DND-41 (cell line): ENCODE data around the gene GSC.

Experiments used
- ATAC-seq: fragments of 200-7000 bp; cut with Tn5 transposase; 3 replicates; pipeline ENCODE4 v1.9.1; 2021; ENCODE audit warnings: low read depth; ENCODE audit not compliant: insufficient read depth
- DNase-seq: peaks from one replicate; pipeline ENCODE4 v3.0.0-alpha.2; 2020
- H2AFZ ChIP-seq: 2 replicates; pipeline ENCODE4 v1.6.0; 2012; ENCODE audit warnings: low read depth, low read length
- H3K27ac ChIP-seq: 2 replicates; pipeline ENCODE4 v1.5.1; 2012; ENCODE audit warnings: low read length, inconsistent platforms
- H3K27me3 ChIP-seq: fragments of 200-600 bp; sonication (generic); 2 replicates; pipeline ENCODE4 v1.6.0; 2012; ENCODE audit warnings: low read length, mild to moderate bottlenecking, inconsistent platforms; ENCODE audit not compliant: insufficient read depth, poor library complexity
- H3K36me3 ChIP-seq: 2 replicates; pipeline ENCODE4 v1.5.1; 2012; ENCODE audit warnings: low read length, inconsistent platforms; ENCODE audit not compliant: insufficient read depth
- H3K4me1 ChIP-seq: 2 replicates; pipeline ENCODE4 v1.5.1; 2012; ENCODE audit warnings: mild to moderate bottlenecking, low read length; ENCODE audit not compliant: insufficient read depth
- H3K4me2 ChIP-seq: 2 replicates; pipeline ENCODE4 v1.6.0; 2012; ENCODE audit warnings: mild to moderate bottlenecking, moderate library complexity, low read length, inconsistent platforms; ENCODE audit not compliant: insufficient read depth
- H3K4me3 ChIP-seq, 2 experiments: fragments of 200-600 bp in 1 of 2; shearing (Covaris generic) in 1 of 2; 2 replicates each; pipeline ENCODE4 v1.5.1; 2012 to 2016; ENCODE audit warnings: inconsistent platforms in 2 of 2, low read length in 2 of 2, mild to moderate bottlenecking in 2 of 2, low read depth in 1 of 2, moderate library complexity in 1 of 2
- H3K79me2 ChIP-seq: 2 replicates; pipeline ENCODE4 v1.6.0; 2012; ENCODE audit warnings: low read length, inconsistent platforms; ENCODE audit not compliant: insufficient read depth
- H3K9ac ChIP-seq: 2 replicates; pipeline ENCODE4 v1.6.0; 2012; ENCODE audit warnings: low read depth, mild to moderate bottlenecking, inconsistent platforms, low read length, moderate library complexity
- H3K9me3 ChIP-seq: 2 replicates; pipeline ENCODE4 v1.5.1; 2012; ENCODE audit warnings: low read length, moderate library complexity, mild to moderate bottlenecking, inconsistent platforms; ENCODE audit not compliant: insufficient read depth, severe bottlenecking
- H4K20me1 ChIP-seq: 2 replicates; pipeline ENCODE4 v1.6.0; 2012; ENCODE audit warnings: low read length; ENCODE audit not compliant: insufficient read depth
- CTCF ChIP-seq: IDR thresholded peaks from 2 replicates; pipeline ENCODE4 v1.5.1; 2012; ENCODE audit warnings: borderline replicate concordance, low read length, moderate library complexity, mild to moderate bottlenecking; ENCODE audit not compliant: poor library complexity, severe bottlenecking; ENCODE audit errors: extremely low read depth
- EZH2 ChIP-seq: IDR thresholded peaks from 3 replicates; pipeline ENCODE4 v1.6.1; 2012; ENCODE audit warnings: borderline replicate concordance, low read depth, mild to moderate bottlenecking, moderate library complexity, low read length, inconsistent platforms; ENCODE audit not compliant: severe bottlenecking

Gene GSC

GRCh38 chr14:94773655-94774343 lies 3.9 kb upstream of the GSC start:
- no peak overlapping the region for H3K9ac ChIP-seq
- no peaks in the 10 kb centered on the region for H3K79me2 ChIP-seq
- H3K36me3 ChIP-seq: no peaks in the 10 kb centered on the region
- H3K9me3 ChIP-seq: no peaks in the 10 kb centered on the region
- ATAC-seq: no peak
- H3K27me3 ChIP-seq: no peaks in the 10 kb centered on the region
- no peaks in the 10 kb centered on the region for H3K4me1 ChIP-seq
- no peaks in the 10 kb centered on the region for H4K20me1 ChIP-seq
- H3K4me2 ChIP-seq: no peak overlapping the region
- no peak for TF ChIP-seq CTCF
- TF ChIP-seq EZH2: no peak
- DNase-seq: no peak
- no peak overlapping the region for H3K27ac ChIP-seq
- no peak overlapping the region for H3K4me3 ChIP-seq
- no peak overlapping the region for H2AFZ ChIP-seq

- no peaks in the 10 kb centered on the region for H3K9me3 ChIP-seq
- no peaks in the 10 kb centered on the region for H3K79me2 ChIP-seq
- no peaks in the 10 kb centered on the region for H4K20me1 ChIP-seq
- DNase-seq (no peak), ATAC-seq (no peak)
- H3K36me3 ChIP-seq: no peaks in the 10 kb centered on the region
- no peak overlapping the region for H2AFZ ChIP-seq
- H3K4me2 ChIP-seq: no peak overlapping the region
- no peak overlapping the region for H3K9ac ChIP-seq
- no peaks in the 10 kb centered on the region for H3K27me3 ChIP-seq
- no peaks in the 10 kb centered on the region for H3K4me1 ChIP-seq
- no peak overlapping the region for H3K27ac ChIP-seq
- TF ChIP-seq CTCF: no peak
- no peak for TF ChIP-seq EZH2
- H3K4me3 ChIP-seq: no peak overlapping the region
Observed at GRCh38 chr14:94773061-94773648, 3.2 kb upstream of the GSC start.

- TF ChIP-seq CTCF (no peak), EZH2 (no peak)
- H4K20me1 ChIP-seq: no peaks in the 10 kb centered on the region
- no peak overlapping the region for H3K4me2 ChIP-seq
- H2AFZ ChIP-seq: no peak overlapping the region
- H3K4me3 ChIP-seq: no peak overlapping the region
- no peak overlapping the region for H3K9ac ChIP-seq
- ATAC-seq: no peak
- H3K27ac ChIP-seq: no peak overlapping the region
- no peak for DNase-seq
- H3K27me3 ChIP-seq: no peaks in the 10 kb centered on the region
- H3K36me3 ChIP-seq: no peaks in the 10 kb centered on the region
- no peaks in the 10 kb centered on the region for H3K4me1 ChIP-seq
- no peaks in the 10 kb centered on the region for H3K9me3 ChIP-seq
- H3K79me2 ChIP-seq: no peaks in the 10 kb centered on the region
Observed at GRCh38 chr14:94772548-94772947, 2.6 kb upstream of the GSC start.
